Measurements from ENCODE around the gene STX10. TPM values are rescaled to one million over a fixed set of nuclear protein-coding genes. Genes with fewer than 3 reads are reported as not detected.

The STX10 gene
- total and polyA plus RNA-seq, 9 of the 15 experiments (the other 6 are each of a cell fraction or from before 2014, with no cell fraction given), result 0.51 to 66.3 (median 31.0) TPM

GRCh38 chr19:13095393-13095784 lies 54.8 kb downstream of the STX10 start:
- no peaks in the 10 kb centered on the region for H3K27me3 ChIP-seq (ENCODE audit: control insufficient read depth in 2 of 2, insufficient read depth in 2 of 2, low read length in 2 of 2)
- peaks cover 22% of the 10 kb centered on the region for H3K36me3 ChIP-seq (ENCODE audit: control insufficient read depth, insufficient read depth, low read length)
- peak in 1 of 2 experiments; percentile 35; a peak in 1 of 4 replicates for TF ChIP-seq MLLT1 (IDR thresholded peaks at IDR 0.05)
- TF ChIP-seq RB1 (IDR thresholded peaks at IDR 0.05; ENCODE audit: low read depth), result 0 out of 2 replicates have a peak, but pooled peaks have one; percentile 8
- peak; percentile 17; the same call in 1 of the 2 replicates for TF ChIP-seq RBFOX2 (IDR thresholded peaks at IDR 0.05; ENCODE audit: low read depth, low read length)
- 0 out of 2 replicates have a peak, but pooled peaks have one; percentile 28 for TF ChIP-seq SP1 (CRISPR knock-in tag; IDR thresholded peaks at IDR 0.05)
- TF ChIP-seq, protein P1, sequence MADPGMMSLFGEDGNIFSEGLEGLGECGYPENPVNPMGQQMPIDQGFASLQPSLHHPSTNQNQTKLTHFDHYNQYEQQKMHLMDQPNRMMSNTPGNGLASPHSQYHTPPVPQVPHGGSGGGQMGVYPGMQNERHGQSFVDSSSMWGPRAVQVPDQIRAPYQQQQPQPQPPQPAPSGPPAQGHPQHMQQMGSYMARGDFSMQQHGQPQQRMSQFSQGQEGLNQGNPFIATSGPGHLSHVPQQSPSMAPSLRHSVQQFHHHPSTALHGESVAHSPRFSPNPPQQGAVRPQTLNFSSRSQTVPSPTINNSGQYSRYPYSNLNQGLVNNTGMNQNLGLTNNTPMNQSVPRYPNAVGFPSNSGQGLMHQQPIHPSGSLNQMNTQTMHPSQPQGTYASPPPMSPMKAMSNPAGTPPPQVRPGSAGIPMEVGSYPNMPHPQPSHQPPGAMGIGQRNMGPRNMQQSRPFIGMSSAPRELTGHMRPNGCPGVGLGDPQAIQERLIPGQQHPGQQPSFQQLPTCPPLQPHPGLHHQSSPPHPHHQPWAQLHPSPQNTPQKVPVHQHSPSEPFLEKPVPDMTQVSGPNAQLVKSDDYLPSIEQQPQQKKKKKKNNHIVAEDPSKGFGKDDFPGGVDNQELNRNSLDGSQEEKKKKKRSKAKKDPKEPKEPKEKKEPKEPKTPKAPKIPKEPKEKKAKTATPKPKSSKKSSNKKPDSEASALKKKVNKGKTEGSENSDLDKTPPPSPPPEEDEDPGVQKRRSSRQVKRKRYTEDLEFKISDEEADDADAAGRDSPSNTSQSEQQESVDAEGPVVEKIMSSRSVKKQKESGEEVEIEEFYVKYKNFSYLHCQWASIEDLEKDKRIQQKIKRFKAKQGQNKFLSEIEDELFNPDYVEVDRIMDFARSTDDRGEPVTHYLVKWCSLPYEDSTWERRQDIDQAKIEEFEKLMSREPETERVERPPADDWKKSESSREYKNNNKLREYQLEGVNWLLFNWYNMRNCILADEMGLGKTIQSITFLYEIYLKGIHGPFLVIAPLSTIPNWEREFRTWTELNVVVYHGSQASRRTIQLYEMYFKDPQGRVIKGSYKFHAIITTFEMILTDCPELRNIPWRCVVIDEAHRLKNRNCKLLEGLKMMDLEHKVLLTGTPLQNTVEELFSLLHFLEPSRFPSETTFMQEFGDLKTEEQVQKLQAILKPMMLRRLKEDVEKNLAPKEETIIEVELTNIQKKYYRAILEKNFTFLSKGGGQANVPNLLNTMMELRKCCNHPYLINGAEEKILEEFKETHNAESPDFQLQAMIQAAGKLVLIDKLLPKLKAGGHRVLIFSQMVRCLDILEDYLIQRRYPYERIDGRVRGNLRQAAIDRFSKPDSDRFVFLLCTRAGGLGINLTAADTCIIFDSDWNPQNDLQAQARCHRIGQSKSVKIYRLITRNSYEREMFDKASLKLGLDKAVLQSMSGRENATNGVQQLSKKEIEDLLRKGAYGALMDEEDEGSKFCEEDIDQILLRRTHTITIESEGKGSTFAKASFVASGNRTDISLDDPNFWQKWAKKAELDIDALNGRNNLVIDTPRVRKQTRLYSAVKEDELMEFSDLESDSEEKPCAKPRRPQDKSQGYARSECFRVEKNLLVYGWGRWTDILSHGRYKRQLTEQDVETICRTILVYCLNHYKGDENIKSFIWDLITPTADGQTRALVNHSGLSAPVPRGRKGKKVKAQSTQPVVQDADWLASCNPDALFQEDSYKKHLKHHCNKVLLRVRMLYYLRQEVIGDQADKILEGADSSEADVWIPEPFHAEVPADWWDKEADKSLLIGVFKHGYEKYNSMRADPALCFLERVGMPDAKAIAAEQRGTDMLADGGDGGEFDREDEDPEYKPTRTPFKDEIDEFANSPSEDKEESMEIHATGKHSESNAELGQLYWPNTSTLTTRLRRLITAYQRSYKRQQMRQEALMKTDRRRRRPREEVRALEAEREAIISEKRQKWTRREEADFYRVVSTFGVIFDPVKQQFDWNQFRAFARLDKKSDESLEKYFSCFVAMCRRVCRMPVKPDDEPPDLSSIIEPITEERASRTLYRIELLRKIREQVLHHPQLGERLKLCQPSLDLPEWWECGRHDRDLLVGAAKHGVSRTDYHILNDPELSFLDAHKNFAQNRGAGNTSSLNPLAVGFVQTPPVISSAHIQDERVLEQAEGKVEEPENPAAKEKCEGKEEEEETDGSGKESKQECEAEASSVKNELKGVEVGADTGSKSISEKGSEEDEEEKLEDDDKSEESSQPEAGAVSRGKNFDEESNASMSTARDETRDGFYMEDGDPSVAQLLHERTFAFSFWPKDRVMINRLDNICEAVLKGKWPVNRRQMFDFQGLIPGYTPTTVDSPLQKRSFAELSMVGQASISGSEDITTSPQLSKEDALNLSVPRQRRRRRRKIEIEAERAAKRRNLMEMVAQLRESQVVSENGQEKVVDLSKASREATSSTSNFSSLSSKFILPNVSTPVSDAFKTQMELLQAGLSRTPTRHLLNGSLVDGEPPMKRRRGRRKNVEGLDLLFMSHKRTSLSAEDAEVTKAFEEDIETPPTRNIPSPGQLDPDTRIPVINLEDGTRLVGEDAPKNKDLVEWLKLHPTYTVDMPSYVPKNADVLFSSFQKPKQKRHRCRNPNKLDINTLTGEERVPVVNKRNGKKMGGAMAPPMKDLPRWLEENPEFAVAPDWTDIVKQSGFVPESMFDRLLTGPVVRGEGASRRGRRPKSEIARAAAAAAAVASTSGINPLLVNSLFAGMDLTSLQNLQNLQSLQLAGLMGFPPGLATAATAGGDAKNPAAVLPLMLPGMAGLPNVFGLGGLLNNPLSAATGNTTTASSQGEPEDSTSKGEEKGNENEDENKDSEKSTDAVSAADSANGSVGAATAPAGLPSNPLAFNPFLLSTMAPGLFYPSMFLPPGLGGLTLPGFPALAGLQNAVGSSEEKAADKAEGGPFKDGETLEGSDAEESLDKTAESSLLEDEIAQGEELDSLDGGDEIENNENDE (IDR thresholded peaks at IDR 0.05; ENCODE audit: low read depth, low read length), result no peak
- TF ChIP-seq POLR2G (IDR thresholded peaks at IDR 0.05; ENCODE audit: low read depth, low read length), result peak; percentile 84
- peak; percentile 91 for TF ChIP-seq RBM22 (IDR thresholded peaks at IDR 0.05; ENCODE audit: low read depth, low read length, poor library complexity, severe bottlenecking)
- no peak for TF ChIP-seq FOXK2 (conservative IDR thresholded peaks at IDR 0.05 in 1 of 2, IDR thresholded peaks at IDR 0.05 in 1 of 2; ENCODE audit: low read depth in 2 of 2)
- FAIRE-seq (no peak), DNase-seq (ENCODE audit: extremely low read depth in 1 of 4, low spot score in 3 of 4) (no peak), ATAC-seq (no peak)
- peak overlapping the region in 1 of 2 experiments; percentile 77; a peak in 2 of 4 replicates for H3K9ac ChIP-seq (ENCODE audit: insufficient read depth in 1 of 2, low read depth in 2 of 2, low read length in 2 of 2)
- no peak overlapping the region for H3K4me3 ChIP-seq
- H3K79me2 ChIP-seq (ENCODE audit: control insufficient read depth, insufficient read depth, low read length), result peaks cover 26% of the 10 kb centered on the region
- BruUV-seq (replicated peaks), result no TSS peak
- no peaks in the 10 kb centered on the region for H3K9me3 ChIP-seq (replicated peaks; ENCODE audit: control insufficient read depth, insufficient read depth, low read depth, low read length)
- H3K4me1 ChIP-seq (replicated peaks in 1 of 2; ENCODE audit: control insufficient read depth in 2 of 2, insufficient read depth in 2 of 2, low read length in 2 of 2), result peaks cover 36 to 92% of the 10 kb centered on the region in 2 experiments
- H3K27ac ChIP-seq (ENCODE audit: extremely low read depth, low read depth, low read length), result peak overlapping the region; percentile 98; the same call in 2 of the 3 replicates
- in situ Hi-C loops (cut with MboI) (no loop called here), intact Hi-C loops (cut with micrococcal nuclease) (no loop called here)
- 64% methylated on average over 12 of the region's 25 CpGs for WGBS (ENCODE audit: insufficient coverage, low coverage, missing lambda C conversion rate)
- no peak overlapping the region for H3K4me2 ChIP-seq (ENCODE audit: insufficient read depth, low read length)
- H3K9me1 ChIP-seq (ENCODE audit: control insufficient read depth, insufficient read depth, low read length), result no peaks in the 10 kb centered on the region
- ChIA-PET CTCF (ENCODE audit: low intra/inter-chr PET ratio) (interaction anchor here (0.7 to 4.7 kb wide), 4 partner anchors 112 to 715 kb away, joined by 3 to 59 read pairs (median 28); no protein-coding TSS in a partner anchor), POLR2A (interaction anchor here (0.6 to 2.8 kb wide), 8 partner anchors 9 to 149 kb away, joined by 3 to 17 read pairs (median 4); partner anchors contain the start of genes NACC1 and RAD23A)
- H2AFZ ChIP-seq (ENCODE audit: low read depth, low read length), result no peak overlapping the region
- H4K20me1 ChIP-seq (replicated peaks; ENCODE audit: control insufficient read depth, insufficient read depth, low read length), result no peaks in the 10 kb centered on the region

All from K562 (cell line).